ENCODE data around the gene STIM2. TPM values are rescaled to one million over a fixed set of nuclear protein-coding genes. Genes with fewer than 3 reads are reported as not detected.

The STIM2 gene
- total and polyA plus RNA-seq, 2 donors (not counting 3 experiments of a cell fraction or from before 2014, with no cell fraction given): 21.0 to 21.2 TPM

GRCh38 chr4:26896636-26897035 is 36.0 kb downstream of the STIM2 start:
- POLR2A ChIA-PET: no interaction called here
- H3K9me1 ChIP-seq (replicated peaks; ENCODE audit: control insufficient read depth, extremely low read depth, insufficient read depth, low read length): no peaks in the 10 kb centered on the region
- peaks cover 4% of the 10 kb centered on the region for H3K79me2 ChIP-seq (ENCODE audit: control insufficient read depth, insufficient read depth, low read length)
- H4K20me1 ChIP-seq (replicated peaks; ENCODE audit: control insufficient read depth, extremely low read depth, insufficient read depth, low read length): no peaks in the 10 kb centered on the region
- H3K4me3 ChIP-seq (replicated peaks in 1 of 3; ENCODE audit: insufficient read depth in 1 of 3, low read depth in 1 of 3, low read length in 3 of 3): no peak overlapping the region
- no peak for TF ChIP-seq FOS (IDR thresholded peaks at IDR 0.05; ENCODE audit: borderline replicate concordance, insufficient read depth, low read length)
- TF ChIP-seq, protein P1, sequence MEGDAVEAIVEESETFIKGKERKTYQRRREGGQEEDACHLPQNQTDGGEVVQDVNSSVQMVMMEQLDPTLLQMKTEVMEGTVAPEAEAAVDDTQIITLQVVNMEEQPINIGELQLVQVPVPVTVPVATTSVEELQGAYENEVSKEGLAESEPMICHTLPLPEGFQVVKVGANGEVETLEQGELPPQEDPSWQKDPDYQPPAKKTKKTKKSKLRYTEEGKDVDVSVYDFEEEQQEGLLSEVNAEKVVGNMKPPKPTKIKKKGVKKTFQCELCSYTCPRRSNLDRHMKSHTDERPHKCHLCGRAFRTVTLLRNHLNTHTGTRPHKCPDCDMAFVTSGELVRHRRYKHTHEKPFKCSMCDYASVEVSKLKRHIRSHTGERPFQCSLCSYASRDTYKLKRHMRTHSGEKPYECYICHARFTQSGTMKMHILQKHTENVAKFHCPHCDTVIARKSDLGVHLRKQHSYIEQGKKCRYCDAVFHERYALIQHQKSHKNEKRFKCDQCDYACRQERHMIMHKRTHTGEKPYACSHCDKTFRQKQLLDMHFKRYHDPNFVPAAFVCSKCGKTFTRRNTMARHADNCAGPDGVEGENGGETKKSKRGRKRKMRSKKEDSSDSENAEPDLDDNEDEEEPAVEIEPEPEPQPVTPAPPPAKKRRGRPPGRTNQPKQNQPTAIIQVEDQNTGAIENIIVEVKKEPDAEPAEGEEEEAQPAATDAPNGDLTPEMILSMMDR (IDR thresholded peaks at IDR 0.05; ENCODE audit: extremely low read depth in 1 of 2, insufficient read depth in 1 of 2, low read depth in 1 of 2, low read length in 2 of 2): no peak
- no peak for TF ChIP-seq POLR2A (IDR thresholded peaks at IDR 0.05; ENCODE audit: low read depth, low read length)
- TF ChIP-seq POLR2AphosphoS5 (IDR thresholded peaks at IDR 0.05; ENCODE audit: insufficient read depth, low read depth, low read length): no peak
- TF ChIP-seq JUN (IDR thresholded peaks at IDR 0.05; ENCODE audit: borderline replicate concordance, insufficient read depth, insufficient read length, low read depth): no peak
- TF ChIP-seq EZH2 (IDR thresholded peaks at IDR 0.05; ENCODE audit: borderline replicate concordance, low read depth, low read length, severe bottlenecking): no peak
- FAIRE-seq: no peak
- dilution Hi-C loops (cut with MboI; ENCODE audit: extremely low pct_ligation_motif_present, low sequenced_read_pairs): no loop called here
- BruUV-seq (replicated peaks): no TSS peak
- H3K9ac ChIP-seq (replicated peaks; ENCODE audit: extremely low read depth, insufficient read depth, low read length): no peak overlapping the region
- no peak overlapping the region for H2AFZ ChIP-seq (ENCODE audit: low read depth, low read length)
- no peak overlapping the region for H3K4me2 ChIP-seq (ENCODE audit: insufficient read depth, low read length)
- CTCF ChIA-PET: no interaction called here
- intact Hi-C loops (cut with micrococcal nuclease): no loop called here
- DNase-seq (ENCODE audit: low read depth, low spot score): peak; percentile 9
- no peak overlapping the region for H3K27ac ChIP-seq (ENCODE audit: insufficient read depth, low read depth, low read length)
- no peaks in the 10 kb centered on the region for H3K27me3 ChIP-seq (ENCODE audit: control insufficient read depth in 2 of 2, insufficient read depth in 2 of 2, low read length in 2 of 2)
- H3K36me3 ChIP-seq (ENCODE audit: control insufficient read depth in 2 of 2, extremely low read depth in 1 of 2, insufficient read depth in 2 of 2, low read length in 2 of 2): no peaks in the 10 kb centered on the region
- H3K9me3 ChIP-seq (replicated peaks; ENCODE audit: control insufficient read depth, insufficient read depth, low read length): no peaks in the 10 kb centered on the region
- peaks cover 21% of the 10 kb centered on the region for H3K4me1 ChIP-seq (ENCODE audit: control insufficient read depth, extremely low read depth, insufficient read depth, low read length)

DNA sequence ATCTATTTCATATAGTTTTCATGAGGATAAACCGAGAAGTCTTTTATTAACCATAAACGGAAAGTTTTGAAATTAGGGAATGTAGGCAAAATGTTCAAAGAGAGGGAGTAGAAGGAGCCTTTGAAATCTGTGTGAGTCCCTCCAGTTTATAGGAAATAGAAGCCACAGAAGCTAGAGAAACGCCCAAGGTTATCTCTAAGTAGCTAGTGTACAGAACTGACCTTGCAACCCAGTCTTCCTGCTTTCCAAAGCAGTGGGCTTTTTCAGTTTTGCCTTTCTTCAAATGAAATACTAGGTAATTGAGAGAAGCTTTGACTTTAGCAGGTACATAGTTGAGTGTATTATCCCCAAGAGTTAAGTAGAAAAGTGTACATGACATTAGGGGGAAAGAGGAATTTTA is 39.4 kb downstream of the STIM2 start:
- no peak overlapping the region for H2AFZ ChIP-seq (ENCODE audit: low read depth, low read length)
- H3K9ac ChIP-seq (replicated peaks; ENCODE audit: extremely low read depth, insufficient read depth, low read length): no peak overlapping the region
- H4K20me1 ChIP-seq (replicated peaks; ENCODE audit: control insufficient read depth, extremely low read depth, insufficient read depth, low read length): no peaks in the 10 kb centered on the region
- H3K27me3 ChIP-seq (ENCODE audit: control insufficient read depth in 2 of 2, insufficient read depth in 2 of 2, low read length in 2 of 2): no peaks in the 10 kb centered on the region
- peak overlapping the region; percentile 70 for H3K4me2 ChIP-seq (ENCODE audit: insufficient read depth, low read length)
- no peak overlapping the region for H3K4me3 ChIP-seq (replicated peaks in 1 of 3; ENCODE audit: insufficient read depth in 1 of 3, low read depth in 1 of 3, low read length in 3 of 3)
- BruUV-seq (replicated peaks): no TSS peak
- CTCF ChIA-PET: interaction anchor here (0.9 to 1.5 kb wide), 5 partner anchors 10 to 110 kb away, joined by 3 to 7 read pairs (median 4); no protein-coding TSS in a partner anchor
- no peaks in the 10 kb centered on the region for H3K9me1 ChIP-seq (replicated peaks; ENCODE audit: control insufficient read depth, extremely low read depth, insufficient read depth, low read length)
- FAIRE-seq (peak; percentile 70), DNase-seq (ENCODE audit: low read depth, low spot score) (peak; percentile 68)
- peaks cover 21% of the 10 kb centered on the region for H3K4me1 ChIP-seq (ENCODE audit: control insufficient read depth, extremely low read depth, insufficient read depth, low read length)
- no peaks in the 10 kb centered on the region for H3K9me3 ChIP-seq (replicated peaks; ENCODE audit: control insufficient read depth, insufficient read depth, low read length)
- H3K36me3 ChIP-seq (ENCODE audit: control insufficient read depth in 2 of 2, extremely low read depth in 1 of 2, insufficient read depth in 2 of 2, low read length in 2 of 2): no peaks in the 10 kb centered on the region
- TF ChIP-seq FOS (IDR thresholded peaks at IDR 0.05; ENCODE audit: borderline replicate concordance, insufficient read depth, low read length): peak; percentile 6
- peak; percentile 58 for TF ChIP-seq GATA2 (IDR thresholded peaks at IDR 0.05; ENCODE audit: insufficient read depth, insufficient read length, low read depth, low read length)
- no peak for TF ChIP-seq MYC (IDR thresholded peaks at IDR 0.05; ENCODE audit: low read depth, low read length)
- TF ChIP-seq, protein P2, sequence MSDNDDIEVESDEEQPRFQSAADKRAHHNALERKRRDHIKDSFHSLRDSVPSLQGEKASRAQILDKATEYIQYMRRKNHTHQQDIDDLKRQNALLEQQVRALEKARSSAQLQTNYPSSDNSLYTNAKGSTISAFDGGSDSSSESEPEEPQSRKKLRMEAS (IDR thresholded peaks at IDR 0.05; ENCODE audit: insufficient read depth, insufficient read length): no peak
- peaks cover 4% of the 10 kb centered on the region for H3K79me2 ChIP-seq (ENCODE audit: control insufficient read depth, insufficient read depth, low read length)
- H3K27ac ChIP-seq (ENCODE audit: insufficient read depth, low read depth, low read length): no peak overlapping the region
- POLR2A ChIA-PET: no interaction called here
- dilution Hi-C loops (cut with MboI; ENCODE audit: extremely low pct_ligation_motif_present, low sequenced_read_pairs): no loop called here
- intact Hi-C loops (cut with micrococcal nuclease): loop anchor here (2.0 kb wide), 1 partner anchor 35 kb away; no protein-coding TSS in a partner anchor

All from endothelial cell of umbilical vein (primary cell).